ENCODE data around the gene TEX54. TPM values are rescaled to one million over a fixed set of nuclear protein-coding genes. Genes with fewer than 3 reads are reported as not detected.

The TEX54 gene
- total and polyA plus RNA-seq, 2 of the 13 experiments (the other 11 are each of a cell fraction or from before 2014, with no cell fraction given), result not detected

DNA sequence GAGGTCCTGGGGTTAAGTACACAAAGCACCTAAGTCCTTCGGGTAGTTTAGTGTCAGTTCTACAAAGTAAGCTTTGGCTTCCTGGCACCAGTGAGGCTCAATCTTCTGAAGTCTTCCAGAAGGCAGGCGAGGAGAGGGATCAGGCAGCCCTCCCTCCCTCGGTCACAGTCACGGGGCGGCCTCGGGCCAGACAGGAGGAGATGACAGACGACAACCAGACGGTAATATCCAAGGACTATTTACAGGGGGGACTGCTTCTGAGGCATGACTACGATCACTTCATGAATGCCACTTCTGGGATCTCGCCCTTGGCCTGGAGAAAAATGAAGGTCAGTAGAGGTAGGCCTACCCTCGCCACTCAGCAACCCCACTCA lies 40.5 kb downstream of the TEX54 start (continued):
- TF ChIP-seq, protein P1, sequence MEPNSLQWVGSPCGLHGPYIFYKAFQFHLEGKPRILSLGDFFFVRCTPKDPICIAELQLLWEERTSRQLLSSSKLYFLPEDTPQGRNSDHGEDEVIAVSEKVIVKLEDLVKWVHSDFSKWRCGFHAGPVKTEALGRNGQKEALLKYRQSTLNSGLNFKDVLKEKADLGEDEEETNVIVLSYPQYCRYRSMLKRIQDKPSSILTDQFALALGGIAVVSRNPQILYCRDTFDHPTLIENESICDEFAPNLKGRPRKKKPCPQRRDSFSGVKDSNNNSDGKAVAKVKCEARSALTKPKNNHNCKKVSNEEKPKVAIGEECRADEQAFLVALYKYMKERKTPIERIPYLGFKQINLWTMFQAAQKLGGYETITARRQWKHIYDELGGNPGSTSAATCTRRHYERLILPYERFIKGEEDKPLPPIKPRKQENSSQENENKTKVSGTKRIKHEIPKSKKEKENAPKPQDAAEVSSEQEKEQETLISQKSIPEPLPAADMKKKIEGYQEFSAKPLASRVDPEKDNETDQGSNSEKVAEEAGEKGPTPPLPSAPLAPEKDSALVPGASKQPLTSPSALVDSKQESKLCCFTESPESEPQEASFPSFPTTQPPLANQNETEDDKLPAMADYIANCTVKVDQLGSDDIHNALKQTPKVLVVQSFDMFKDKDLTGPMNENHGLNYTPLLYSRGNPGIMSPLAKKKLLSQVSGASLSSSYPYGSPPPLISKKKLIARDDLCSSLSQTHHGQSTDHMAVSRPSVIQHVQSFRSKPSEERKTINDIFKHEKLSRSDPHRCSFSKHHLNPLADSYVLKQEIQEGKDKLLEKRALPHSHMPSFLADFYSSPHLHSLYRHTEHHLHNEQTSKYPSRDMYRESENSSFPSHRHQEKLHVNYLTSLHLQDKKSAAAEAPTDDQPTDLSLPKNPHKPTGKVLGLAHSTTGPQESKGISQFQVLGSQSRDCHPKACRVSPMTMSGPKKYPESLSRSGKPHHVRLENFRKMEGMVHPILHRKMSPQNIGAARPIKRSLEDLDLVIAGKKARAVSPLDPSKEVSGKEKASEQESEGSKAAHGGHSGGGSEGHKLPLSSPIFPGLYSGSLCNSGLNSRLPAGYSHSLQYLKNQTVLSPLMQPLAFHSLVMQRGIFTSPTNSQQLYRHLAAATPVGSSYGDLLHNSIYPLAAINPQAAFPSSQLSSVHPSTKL (CRISPR knock-in tag; IDR thresholded peaks at IDR 0.05), result no peak
- no peak for TF ChIP-seq ZKSCAN1 (IDR thresholded peaks at IDR 0.05; ENCODE audit: low read length)
- TF ChIP-seq, protein P2, sequence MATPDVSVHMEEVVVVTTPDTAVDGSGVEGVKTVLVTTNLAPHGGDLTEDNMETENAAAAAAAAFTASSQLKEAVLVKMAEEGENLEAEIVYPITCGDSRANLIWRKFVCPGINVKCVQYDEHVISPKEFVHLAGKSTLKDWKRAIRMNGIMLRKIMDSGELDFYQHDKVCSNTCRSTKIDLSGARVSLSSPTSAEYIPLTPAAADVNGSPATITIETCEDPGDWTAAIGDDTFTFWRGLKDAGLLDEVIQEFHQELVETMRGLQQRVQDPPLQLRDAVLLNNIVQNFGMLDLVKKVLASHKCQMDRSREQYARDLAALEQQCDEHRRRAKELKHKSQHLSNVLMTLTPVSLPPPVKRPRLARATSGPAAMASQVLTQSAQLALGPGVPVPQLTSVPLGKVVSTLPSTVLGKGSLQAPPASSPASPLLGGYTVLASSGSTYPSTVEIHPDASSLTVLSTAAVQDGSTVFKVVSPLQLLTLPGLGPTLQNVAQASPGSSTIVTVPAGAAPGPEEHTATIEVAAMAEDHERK (CRISPR knock-in tag; IDR thresholded peaks at IDR 0.05; ENCODE audit: low read depth), result no peak
- no peak for TF ChIP-seq MTA1 (CRISPR knock-in tag; IDR thresholded peaks at IDR 0.05; ENCODE audit: borderline replicate concordance)
- no peak for TF ChIP-seq FOXJ3 (CRISPR knock-in tag; IDR thresholded peaks at IDR 0.05; ENCODE audit: borderline replicate concordance)
- peak; percentile 20; the same call in 1 of the 2 replicates for TF ChIP-seq ZNF674 (CRISPR knock-in tag; IDR thresholded peaks at IDR 0.05; ENCODE audit: low read depth)

DNA sequence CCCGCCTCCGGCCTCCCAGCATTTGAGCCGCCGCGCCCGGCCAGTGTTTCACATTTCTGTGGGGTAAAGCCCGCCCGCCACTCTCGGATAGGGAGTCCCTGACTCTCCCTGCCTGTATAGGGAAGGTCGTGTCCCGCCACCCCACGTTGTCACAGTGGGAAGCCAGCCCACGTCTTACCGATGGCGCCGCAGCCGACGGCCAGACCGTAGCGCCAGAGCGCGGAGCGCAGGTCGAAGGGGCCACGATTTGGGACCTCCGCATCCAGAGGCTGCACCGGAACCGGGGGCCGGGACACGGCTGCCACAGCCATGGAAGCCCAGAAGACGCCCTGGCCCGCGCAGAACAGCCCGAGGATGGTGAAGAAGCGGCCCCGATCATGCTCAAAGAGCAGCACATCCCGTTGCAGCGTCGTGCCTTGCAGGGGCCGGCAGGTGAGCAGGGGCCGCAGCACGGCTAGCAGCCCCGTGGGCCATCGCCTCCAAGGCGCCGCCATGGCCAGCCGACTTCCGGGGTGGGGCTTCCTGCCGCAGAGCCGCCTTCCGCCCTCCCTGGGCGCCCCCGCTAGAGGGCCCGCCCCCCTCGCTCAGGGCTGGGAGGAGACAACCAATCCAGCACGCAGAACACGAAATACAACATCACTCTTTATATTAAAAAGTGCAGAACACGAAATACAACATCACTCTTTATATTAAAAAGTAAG lies 41.0 kb downstream of the TEX54 start, which contains the start of gene TMEM223:
TSS of gene TMEM223 (minus strand) at position 506 of the 701 bp plus-strand sequence. CDS start at position 494, 12 bp downstream.
- Histone ChIP-seq H3K4me1 (ENCODE audit: insufficient read depth, low read length) (peaks cover 43% of the 10 kb centered on the region), H4K20me1 (ENCODE audit: insufficient read depth, low read length) (no peaks in the 10 kb centered on the region), H3K9ac (ENCODE audit: insufficient read depth, low read depth, low read length) (peak within 1 kb of the TSS; percentile 91), H3K27ac (ENCODE audit: extremely low read length, insufficient read depth, low read length) (peak within 1 kb of the TSS; percentile 63), H3K4me3 (replicated peaks in 1 of 3; ENCODE audit: insufficient read depth in 1 of 3, low read depth in 2 of 3, low read length in 3 of 3) (peak within 1 kb of the TSS; percentile 66 to 93 (median 92)), H3K36me3 (replicated peaks in 1 of 2; ENCODE audit: control insufficient read depth in 1 of 2, insufficient read depth in 2 of 2, low read length in 2 of 2) (peaks cover 29 to 54% of the 10 kb centered on the region in 2 experiments), H3K9me3 (ENCODE audit: low read length) (no peaks in the 10 kb centered on the region), H2AFZ (ENCODE audit: low read length) (no peak within 1 kb of the TSS), H3K4me2 (ENCODE audit: low read depth, low read length) (peak within 1 kb of the TSS; percentile 85), H3K79me2 (ENCODE audit: insufficient read depth, low read length) (peaks cover 34% of the 10 kb centered on the region), H3K27me3 (ENCODE audit: control insufficient read depth in 1 of 2, insufficient read depth in 2 of 2, low read length in 2 of 2) (no peaks in the 10 kb centered on the region; a peak in 1 of 5 replicates)
- DNase-seq (ENCODE audit: low spot score), result peak; percentile 68
- intact Hi-C loops (cut with micrococcal nuclease; ENCODE audit: unreplicated experiment) (no loop called here), in situ Hi-C loops (cut with HindIII; ENCODE audit: extremely low pct_ligation_motif_present, low pct_unique_long_range_greater_than_20kb) (no loop called here)
- no TSS peak for BruUV-seq (replicated peaks)
- ATAC-seq, result peak; percentile 85
- FAIRE-seq, result peak; percentile 61
- 1% methylated on average over 9 of the region's 58 CpGs for WGBS (ENCODE audit: low lambda C conversion rate)
- ChIA-PET CTCF (ENCODE audit: low intra/inter-chr PET ratio, low total read pairs) (no interaction called here), POLR2A (interaction anchor here (1.0 to 9.1 kb wide), 10 partner anchors 14 to 65 kb away, joined by 3 to 201 read pairs (median 6); partner anchors contain the start of genes NXF1, STX5, TAF6L and WDR74)
- TF ChIP-seq, protein P3, sequence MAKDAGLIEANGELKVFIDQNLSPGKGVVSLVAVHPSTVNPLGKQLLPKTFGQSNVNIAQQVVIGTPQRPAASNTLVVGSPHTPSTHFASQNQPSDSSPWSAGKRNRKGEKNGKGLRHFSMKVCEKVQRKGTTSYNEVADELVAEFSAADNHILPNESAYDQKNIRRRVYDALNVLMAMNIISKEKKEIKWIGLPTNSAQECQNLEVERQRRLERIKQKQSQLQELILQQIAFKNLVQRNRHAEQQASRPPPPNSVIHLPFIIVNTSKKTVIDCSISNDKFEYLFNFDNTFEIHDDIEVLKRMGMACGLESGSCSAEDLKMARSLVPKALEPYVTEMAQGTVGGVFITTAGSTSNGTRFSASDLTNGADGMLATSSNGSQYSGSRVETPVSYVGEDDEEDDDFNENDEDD (CRISPR knock-in tag; IDR thresholded peaks at IDR 0.05; ENCODE audit: borderline replicate concordance), result peak; percentile 62; the same call in 1 of the 2 replicates
- TF ChIP-seq ZNF329 (CRISPR knock-in tag; IDR thresholded peaks at IDR 0.05; ENCODE audit: low read depth) (no peak), KDM5B (CRISPR knock-in tag; IDR thresholded peaks at IDR 0.05; ENCODE audit: borderline replicate concordance) (peak; percentile 89; the same call in 1 of the 2 replicates), ZFP90 (CRISPR knock-in tag; IDR thresholded peaks at IDR 0.05; ENCODE audit: borderline replicate concordance) (no peak), SRSF4 (IDR thresholded peaks at IDR 0.05; ENCODE audit: low read depth, low read length, poor library complexity, severe bottlenecking) (no peak)
- TF ChIP-seq, protein P4, sequence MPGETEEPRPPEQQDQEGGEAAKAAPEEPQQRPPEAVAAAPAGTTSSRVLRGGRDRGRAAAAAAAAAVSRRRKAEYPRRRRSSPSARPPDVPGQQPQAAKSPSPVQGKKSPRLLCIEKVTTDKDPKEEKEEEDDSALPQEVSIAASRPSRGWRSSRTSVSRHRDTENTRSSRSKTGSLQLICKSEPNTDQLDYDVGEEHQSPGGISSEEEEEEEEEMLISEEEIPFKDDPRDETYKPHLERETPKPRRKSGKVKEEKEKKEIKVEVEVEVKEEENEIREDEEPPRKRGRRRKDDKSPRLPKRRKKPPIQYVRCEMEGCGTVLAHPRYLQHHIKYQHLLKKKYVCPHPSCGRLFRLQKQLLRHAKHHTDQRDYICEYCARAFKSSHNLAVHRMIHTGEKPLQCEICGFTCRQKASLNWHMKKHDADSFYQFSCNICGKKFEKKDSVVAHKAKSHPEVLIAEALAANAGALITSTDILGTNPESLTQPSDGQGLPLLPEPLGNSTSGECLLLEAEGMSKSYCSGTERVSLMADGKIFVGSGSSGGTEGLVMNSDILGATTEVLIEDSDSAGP (CRISPR knock-in tag; IDR thresholded peaks at IDR 0.05; ENCODE audit: borderline replicate concordance), result peak; percentile 91
